Stimulated activated CD8-positive, alpha-beta memory T cell treated with anti-CD3 and anti-CD28 coated beads, Interleukin-7, amount 100 ng/mL, for 1 hour (primary cell): Measurements from ENCODE around the gene UBE2G2.

Experiments
- DNase-seq, 2 donors: peaks; one replicate each; pipeline ENCODE4 v3.0.0-alpha.2; 2020; ENCODE audit warnings: low read depth in 2 of 2

UBE2G2 gene

GRCh38 chr21:44790368-44790767, 11.3 kb downstream of the UBE2G2 start:
- no peak for DNase-seq

- DNase-seq: no peak
These were observed 11.7 kb downstream of the UBE2G2 start for GRCh38 chr21:44789880-44790279.

GRCh38 chr21:44785620-44786335, 15.8 kb downstream of the UBE2G2 start:
- DNase-seq: no peak

- DNase-seq: no peak
These were observed 16.8 kb downstream of the UBE2G2 start for GRCh38 chr21:44784810-44785209.

GRCh38 chr21:44783020-44783696, 18.5 kb downstream of the UBE2G2 start:
- no peak for DNase-seq

- no peak for DNase-seq
These were observed 20.7 kb downstream of the UBE2G2 start for GRCh38 chr21:44780767-44781459.

- DNase-seq: no peak
These were observed 21.5 kb downstream of the UBE2G2 start for GRCh38 chr21:44780137-44780502.

- DNase-seq: no peak
These were observed 22.0 kb downstream of the UBE2G2 start for GRCh38 chr21:44779417-44780136.

- DNase-seq: no peak
These were observed 22.6 kb downstream of the UBE2G2 start for GRCh38 chr21:44778983-44779382.

- no peak for DNase-seq
These were observed 23.1 kb downstream of the UBE2G2 start for GRCh38 chr21:44778499-44778911.

- no peak for DNase-seq
These were observed 23.5 kb downstream of the UBE2G2 start for GRCh38 chr21:44778094-44778493.

- no peak for DNase-seq
These were observed 26.6 kb downstream of the UBE2G2 start for GRCh38 chr21:44774972-44775371.

GRCh38 chr21:44773291-44773932, 28.2 kb downstream of the UBE2G2 start:
- no peak for DNase-seq

GRCh38 chr21:44771896-44772525, 29.6 kb downstream of the UBE2G2 start:
- no peak for DNase-seq

GRCh38 chr21:44767834-44768831, 33.5 kb downstream of the UBE2G2 start:
- no peak for DNase-seq

- no peak for DNase-seq
These were observed 34.7 kb downstream of the UBE2G2 start for GRCh38 chr21:44766818-44767354.

- DNase-seq: no peak
These were observed 35.4 kb downstream of the UBE2G2 start for GRCh38 chr21:44766014-44766817.

- peak in 1 of 2 donors; percentile 12 for DNase-seq
These were observed 36.2 kb downstream of the UBE2G2 start for GRCh38 chr21:44765231-44766013.
